ENCODE results near the gene CAMKK2. TPM values are rescaled to one million over a fixed set of nuclear protein-coding genes. Genes with fewer than 3 reads are reported as not detected.

The CAMKK2 gene
- total and polyA plus RNA-seq, 2 of the 13 experiments (the other 11 are each of a cell fraction or from before 2014, with no cell fraction given): 18.8 to 20.0 TPM

DNA sequence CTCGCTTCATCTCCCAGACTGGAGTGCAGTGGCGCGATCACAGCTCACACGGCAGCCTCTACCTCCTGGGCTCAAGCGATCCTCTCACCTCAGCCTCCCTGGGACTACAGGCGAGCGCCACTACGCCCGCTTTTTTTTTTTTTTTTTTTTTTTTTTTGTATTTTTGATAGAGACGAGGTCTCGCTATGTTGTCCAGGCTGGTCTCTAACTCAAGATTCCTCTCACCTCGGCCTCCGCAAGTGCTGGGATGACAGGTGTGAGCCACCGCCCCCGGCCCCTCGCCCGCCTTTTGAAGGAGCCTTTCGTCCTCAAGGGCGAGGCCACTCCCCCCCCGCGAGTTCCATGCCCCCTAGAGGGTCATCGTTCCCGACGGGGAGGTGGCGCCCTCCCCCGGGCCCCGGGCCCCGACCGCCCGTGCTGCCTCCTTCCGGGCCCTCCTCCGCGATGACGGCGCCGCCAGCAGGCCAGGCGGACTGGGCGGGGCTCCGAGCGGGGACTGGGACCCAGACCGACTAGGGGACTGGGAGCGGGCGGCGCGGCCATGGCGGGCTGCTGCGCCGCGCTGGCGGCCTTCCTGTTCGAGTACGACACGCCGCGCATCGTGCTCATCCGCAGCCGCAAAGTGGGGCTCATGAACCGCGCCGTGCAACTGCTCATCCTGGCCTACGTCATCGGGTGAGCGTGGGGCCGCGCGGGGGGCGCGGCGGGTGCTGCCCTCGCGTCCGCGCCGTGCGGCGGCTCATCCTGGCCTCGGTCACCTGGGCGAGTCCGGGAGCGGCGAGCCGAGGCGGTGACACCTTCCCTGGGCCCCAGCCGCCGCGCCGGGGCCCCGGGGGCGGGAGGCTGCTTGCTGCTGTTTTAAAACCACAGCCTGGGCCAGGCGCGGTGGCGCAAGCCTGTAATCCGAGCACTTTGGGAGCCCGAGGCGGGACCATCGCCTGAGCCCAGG, 86.6 kb downstream of the CAMKK2 start, which contains the start of gene P2RX4 (continued):
- TF ChIP-seq, protein P1, sequence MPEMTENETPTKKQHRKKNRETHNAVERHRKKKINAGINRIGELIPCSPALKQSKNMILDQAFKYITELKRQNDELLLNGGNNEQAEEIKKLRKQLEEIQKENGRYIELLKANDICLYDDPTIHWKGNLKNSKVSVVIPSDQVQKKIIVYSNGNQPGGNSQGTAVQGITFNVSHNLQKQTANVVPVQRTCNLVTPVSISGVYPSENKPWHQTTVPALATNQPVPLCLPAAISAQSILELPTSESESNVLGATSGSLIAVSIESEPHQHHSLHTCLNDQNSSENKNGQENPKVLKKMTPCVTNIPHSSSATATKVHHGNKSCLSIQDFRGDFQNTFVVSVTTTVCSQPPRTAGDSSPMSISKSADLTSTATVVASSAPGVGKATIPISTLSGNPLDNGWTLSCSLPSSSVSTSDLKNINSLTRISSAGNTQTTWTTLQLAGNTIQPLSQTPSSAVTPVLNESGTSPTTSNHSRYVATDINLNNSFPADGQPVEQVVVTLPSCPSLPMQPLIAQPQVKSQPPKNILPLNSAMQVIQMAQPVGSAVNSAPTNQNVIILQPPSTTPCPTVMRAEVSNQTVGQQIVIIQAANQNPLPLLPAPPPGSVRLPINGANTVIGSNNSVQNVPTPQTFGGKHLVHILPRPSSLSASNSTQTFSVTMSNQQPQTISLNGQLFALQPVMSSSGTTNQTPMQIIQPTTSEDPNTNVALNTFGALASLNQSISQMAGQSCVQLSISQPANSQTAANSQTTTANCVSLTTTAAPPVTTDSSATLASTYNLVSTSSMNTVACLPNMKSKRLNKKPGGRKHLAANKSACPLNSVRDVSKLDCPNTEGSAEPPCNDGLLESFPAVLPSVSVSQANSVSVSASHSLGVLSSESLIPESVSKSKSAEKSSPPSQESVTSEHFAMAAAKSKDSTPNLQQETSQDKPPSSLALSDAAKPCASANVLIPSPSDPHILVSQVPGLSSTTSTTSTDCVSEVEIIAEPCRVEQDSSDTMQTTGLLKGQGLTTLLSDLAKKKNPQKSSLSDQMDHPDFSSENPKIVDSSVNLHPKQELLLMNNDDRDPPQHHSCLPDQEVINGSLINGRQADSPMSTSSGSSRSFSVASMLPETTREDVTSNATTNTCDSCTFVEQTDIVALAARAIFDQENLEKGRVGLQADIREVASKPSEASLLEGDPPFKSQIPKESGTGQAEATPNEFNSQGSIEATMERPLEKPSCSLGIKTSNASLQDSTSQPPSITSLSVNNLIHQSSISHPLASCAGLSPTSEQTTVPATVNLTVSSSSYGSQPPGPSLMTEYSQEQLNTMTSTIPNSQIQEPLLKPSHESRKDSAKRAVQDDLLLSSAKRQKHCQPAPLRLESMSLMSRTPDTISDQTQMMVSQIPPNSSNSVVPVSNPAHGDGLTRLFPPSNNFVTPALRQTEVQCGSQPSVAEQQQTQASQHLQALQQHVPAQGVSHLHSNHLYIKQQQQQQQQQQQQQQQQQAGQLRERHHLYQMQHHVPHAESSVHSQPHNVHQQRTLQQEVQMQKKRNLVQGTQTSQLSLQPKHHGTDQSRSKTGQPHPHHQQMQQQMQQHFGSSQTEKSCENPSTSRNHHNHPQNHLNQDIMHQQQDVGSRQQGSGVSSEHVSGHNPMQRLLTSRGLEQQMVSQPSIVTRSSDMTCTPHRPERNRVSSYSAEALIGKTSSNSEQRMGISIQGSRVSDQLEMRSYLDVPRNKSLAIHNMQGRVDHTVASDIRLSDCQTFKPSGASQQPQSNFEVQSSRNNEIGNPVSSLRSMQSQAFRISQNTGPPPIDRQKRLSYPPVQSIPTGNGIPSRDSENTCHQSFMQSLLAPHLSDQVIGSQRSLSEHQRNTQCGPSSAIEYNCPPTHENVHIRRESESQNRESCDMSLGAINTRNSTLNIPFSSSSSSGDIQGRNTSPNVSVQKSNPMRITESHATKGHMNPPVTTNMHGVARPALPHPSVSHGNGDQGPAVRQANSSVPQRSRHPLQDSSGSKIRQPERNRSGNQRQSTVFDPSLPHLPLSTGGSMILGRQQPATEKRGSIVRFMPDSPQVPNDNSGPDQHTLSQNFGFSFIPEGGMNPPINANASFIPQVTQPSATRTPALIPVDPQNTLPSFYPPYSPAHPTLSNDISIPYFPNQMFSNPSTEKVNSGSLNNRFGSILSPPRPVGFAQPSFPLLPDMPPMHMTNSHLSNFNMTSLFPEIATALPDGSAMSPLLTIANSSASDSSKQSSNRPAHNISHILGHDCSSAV (CRISPR knock-in tag; IDR thresholded peaks at IDR 0.05; ENCODE audit: borderline replicate concordance): no peak
- TF ChIP-seq RFX3 (CRISPR knock-in tag; IDR thresholded peaks at IDR 0.05) (no peak), ZNF333 (CRISPR knock-in tag; IDR thresholded peaks at IDR 0.05; ENCODE audit: borderline replicate concordance) (no peak; the same call in 1 of the 2 replicates), ZBTB1 (CRISPR knock-in tag; IDR thresholded peaks at IDR 0.05; ENCODE audit: borderline replicate concordance) (no peak), HHEX (CRISPR knock-in tag; IDR thresholded peaks at IDR 0.05) (no peak), ZNF451 (CRISPR knock-in tag; IDR thresholded peaks at IDR 0.05) (peak; percentile 90), ZNF672 (CRISPR knock-in tag; IDR thresholded peaks at IDR 0.05) (0 out of 2 replicates have a peak, but pooled peaks have one; percentile 25), ZNF367 (CRISPR knock-in tag; IDR thresholded peaks at IDR 0.05; ENCODE audit: borderline replicate concordance) (no peak; the same call in 1 of the 2 replicates), MZF1 (CRISPR knock-in tag; IDR thresholded peaks at IDR 0.05; ENCODE audit: borderline replicate concordance) (no peak), NFYB (CRISPR knock-in tag; IDR thresholded peaks at IDR 0.05) (no peak; the same call in 1 of the 2 replicates), LCORL (IDR thresholded peaks at IDR 0.05) (no peak), LCORL (CRISPR knock-in tag; IDR thresholded peaks at IDR 0.05) (peak; percentile 36; the same call in 1 of the 2 replicates), RELA (CRISPR knock-in tag; IDR thresholded peaks at IDR 0.05) (0 out of 2 replicates have a peak, but pooled peaks have one; percentile 36)
- TF ChIP-seq, protein P2, sequence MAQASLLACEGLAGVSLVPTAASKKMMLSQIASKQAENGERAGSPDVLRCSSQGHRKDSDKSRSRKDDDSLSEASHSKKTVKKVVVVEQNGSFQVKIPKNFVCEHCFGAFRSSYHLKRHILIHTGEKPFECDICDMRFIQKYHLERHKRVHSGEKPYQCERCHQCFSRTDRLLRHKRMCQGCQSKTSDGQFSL (CRISPR knock-in tag; IDR thresholded peaks at IDR 0.05): peak; percentile 28; the same call in 1 of the 2 replicates
- TF ChIP-seq, protein P3, sequence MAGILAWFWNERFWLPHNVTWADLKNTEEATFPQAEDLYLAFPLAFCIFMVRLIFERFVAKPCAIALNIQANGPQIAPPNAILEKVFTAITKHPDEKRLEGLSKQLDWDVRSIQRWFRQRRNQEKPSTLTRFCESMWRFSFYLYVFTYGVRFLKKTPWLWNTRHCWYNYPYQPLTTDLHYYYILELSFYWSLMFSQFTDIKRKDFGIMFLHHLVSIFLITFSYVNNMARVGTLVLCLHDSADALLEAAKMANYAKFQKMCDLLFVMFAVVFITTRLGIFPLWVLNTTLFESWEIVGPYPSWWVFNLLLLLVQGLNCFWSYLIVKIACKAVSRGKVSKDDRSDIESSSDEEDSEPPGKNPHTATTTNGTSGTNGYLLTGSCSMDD (CRISPR knock-in tag; IDR thresholded peaks at IDR 0.05): no peak; the same call in 1 of the 2 replicates
- TF ChIP-seq, protein P4, sequence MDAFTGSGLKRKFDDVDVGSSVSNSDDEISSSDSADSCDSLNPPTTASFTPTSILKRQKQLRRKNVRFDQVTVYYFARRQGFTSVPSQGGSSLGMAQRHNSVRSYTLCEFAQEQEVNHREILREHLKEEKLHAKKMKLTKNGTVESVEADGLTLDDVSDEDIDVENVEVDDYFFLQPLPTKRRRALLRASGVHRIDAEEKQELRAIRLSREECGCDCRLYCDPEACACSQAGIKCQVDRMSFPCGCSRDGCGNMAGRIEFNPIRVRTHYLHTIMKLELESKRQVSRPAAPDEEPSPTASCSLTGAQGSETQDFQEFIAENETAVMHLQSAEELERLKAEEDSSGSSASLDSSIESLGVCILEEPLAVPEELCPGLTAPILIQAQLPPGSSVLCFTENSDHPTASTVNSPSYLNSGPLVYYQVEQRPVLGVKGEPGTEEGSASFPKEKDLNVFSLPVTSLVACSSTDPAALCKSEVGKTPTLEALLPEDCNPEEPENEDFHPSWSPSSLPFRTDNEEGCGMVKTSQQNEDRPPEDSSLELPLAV (CRISPR knock-in tag; conservative IDR thresholded peaks at IDR 0.05; ENCODE audit: low read depth): no peak
- TF ChIP-seq, protein P5, sequence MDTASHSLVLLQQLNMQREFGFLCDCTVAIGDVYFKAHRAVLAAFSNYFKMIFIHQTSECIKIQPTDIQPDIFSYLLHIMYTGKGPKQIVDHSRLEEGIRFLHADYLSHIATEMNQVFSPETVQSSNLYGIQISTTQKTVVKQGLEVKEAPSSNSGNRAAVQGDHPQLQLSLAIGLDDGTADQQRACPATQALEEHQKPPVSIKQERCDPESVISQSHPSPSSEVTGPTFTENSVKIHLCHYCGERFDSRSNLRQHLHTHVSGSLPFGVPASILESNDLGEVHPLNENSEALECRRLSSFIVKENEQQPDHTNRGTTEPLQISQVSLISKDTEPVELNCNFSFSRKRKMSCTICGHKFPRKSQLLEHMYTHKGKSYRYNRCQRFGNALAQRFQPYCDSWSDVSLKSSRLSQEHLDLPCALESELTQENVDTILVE (CRISPR knock-in tag; IDR thresholded peaks at IDR 0.05): peak; percentile 87
